Spleen (tissue), 11 donors: ENCODE data around the gene PEX11B. TPM values are rescaled to one million over a fixed set of nuclear protein-coding genes. Genes with fewer than 3 reads are reported as not detected.

Source experiments
- DNase-seq: peaks from one replicate; pipeline ENCODE4 v3.0.0-alpha.2; 2020
- H3K27ac ChIP-seq, 8 donors: fragments of 200-600 bp; sonication (generic) in 7 of 8; 1 replicate in 4 of 8; 2 replicates in 4 of 8; pipeline versions ENCODE4 v1.5.0 to v1.8.0; 2016 to 2021; ENCODE audit warnings: inconsistent platforms in 4 of 8, mild to moderate bottlenecking in 4 of 8, moderate library complexity in 1 of 8
- H3K27me3 ChIP-seq, 7 donors: fragments of 200-600 bp; sonication (generic) in 6 of 7; replicated peaks in 1 of 7; 1 replicate in 4 of 7; 2 replicates in 3 of 7; pipeline versions ENCODE4 v1.5.0 to v1.8.0; 2016 to 2021; ENCODE audit warnings: inconsistent platforms in 3 of 7, mild to moderate bottlenecking in 1 of 7
- H3K36me3 ChIP-seq, 6 donors: fragments of 200-600 bp; sonication (generic) in 5 of 6; 1 replicate in 4 of 6; 2 replicates in 2 of 6; pipeline versions ENCODE4 v1.5.0 to v1.8.0; 2016 to 2021; ENCODE audit warnings: inconsistent platforms in 2 of 6
- H3K4me1 ChIP-seq, 6 donors: fragments of 200-600 bp; sonication (generic) in 5 of 6; 1 replicate in 3 of 6; 2 replicates in 3 of 6; pipeline versions ENCODE4 v1.5.0 to v1.8.0; 2016 to 2021; ENCODE audit warnings: inconsistent platforms in 3 of 6
- H3K4me3 ChIP-seq, 8 donors: fragments of 200-600 bp; sonication (generic) in 7 of 8; 1 replicate in 4 of 8; 2 replicates in 4 of 8; pipeline versions ENCODE4 v1.5.0 to v1.8.0; 2016 to 2021; ENCODE audit warnings: inconsistent platforms in 4 of 8, mild to moderate bottlenecking in 4 of 8, moderate library complexity in 2 of 8
- H3K9me3 ChIP-seq, 8 donors: fragments of 200-600 bp; sonication (generic) in 7 of 8; 1 replicate in 4 of 8; 2 replicates in 4 of 8; pipeline versions ENCODE4 v1.5.0 to v1.8.0; 2016 to 2021; ENCODE audit warnings: inconsistent platforms in 4 of 8
- CTCF ChIP-seq, 11 experiments: fragments of 200-600 bp in 7 of 11; fragments of 450-650 bp in 4 of 11; sonication (generic) in 4 of 11; IDR thresholded peaks in 8 of 11; conservative IDR thresholded peaks in 3 of 11; 1 replicate in 7 of 11; 2 replicates in 4 of 11; pipeline versions ENCODE4 v1.4.0 to v1.8.0; 2016 to 2021; ENCODE audit warnings: antibody characterized with exemption in 11 of 11, inconsistent platforms in 4 of 11, mild to moderate bottlenecking in 1 of 11
- POLR2A ChIP-seq, 3 donors: fragments of 450-650 bp; IDR thresholded peaks; one replicate each; pipeline ENCODE4 v1.5.1; 2017; ENCODE audit warnings: antibody characterized with exemption in 3 of 3, mild to moderate bottlenecking in 1 of 3
- POLR2AphosphoS5 ChIP-seq, 3 donors: sonication (generic); formaldehyde crosslinking; IDR thresholded peaks; one replicate each; pipeline ENCODE4 v1.5.1; 2017; ENCODE audit warnings: antibody characterized with exemption in 3 of 3
- WGBS, 5 donors: extraction: QIAGEN DNeasy Blood & Tissue Kit in 3 of 5; methylation state at CpG; one replicate each; pipeline versions ENCODE4 v1.1.5 to v1.1.7; 2013 to 2018; 5-methylcytosine and 5-hydroxymethylcytosine counted together
- intact Hi-C: fragments of 100-400 bp; cut with DNase I; formaldehyde crosslinking; loops from one replicate; pipeline ENCODE4 v1.15.0; 2023; ENCODE audit warnings: low total_unique reads
- polyA plus RNA-seq, 3 donors: library from polyadenylated mRNA; stranded (reverse); fragments of 200-250 nt; gene quantifications; one replicate each; pipeline ENCODE4 v1.2.1, GENCODE V29; 2013
- total RNA-seq, 7 donors: library from RNA; depleted of rRNA in 3 of 7; stranded (reverse); fragments of >200 nt in 3 of 7; fragmentation: NEBNext Ultra II Directional in 4 of 7; extraction: Animal tissue kit (Norgen Biotek cat#: 25700) in 4 of 7; gene quantifications; one replicate each; pipeline versions ENCODE4 v1.1.0 to v1.2.1, GENCODE V29; 2016 to 2021
- donor health status: healthy with polysubstance abuse.
- donor health status: DM: no; HTN: no; CAD: no; lungs with moderate emphysema.
- donor health status: DM: no; HTN: no; CAD: no.
- donor health status: Bipolar disorder and iron deficiency.
- donor health status: healthy.
- donor health status: DM: no; HTN: no; CAD: no.
- donor health status: DM: yes; HTN: yes; CAD: no.

Gene PEX11B
- total and polyA plus RNA-seq, 10 donors = 20.3 to 35.4 (median 27.4) TPM

DNA sequence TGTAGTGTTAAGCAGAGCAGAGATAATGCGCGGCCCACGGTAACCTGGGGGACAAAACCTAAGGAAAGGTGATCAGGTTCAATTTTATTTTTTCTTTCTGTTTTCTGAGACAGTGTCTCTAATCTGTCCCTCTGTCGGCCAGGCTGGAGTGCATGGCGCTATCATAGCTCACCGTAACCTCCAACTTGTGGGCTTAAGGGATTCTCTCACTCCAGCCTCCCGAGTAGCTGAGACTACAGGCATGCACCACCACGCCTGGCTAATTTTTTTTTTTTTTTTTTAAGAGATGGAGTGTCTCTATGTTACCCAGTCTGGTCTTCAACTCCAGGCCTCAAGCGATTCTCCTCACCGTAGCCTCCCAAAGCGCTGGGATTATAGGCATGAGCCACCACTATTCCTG is 32.1 kb downstream of the PEX11B start:
- 46 to 53% (median 51%) methylated on average over 11 of the region's 11 CpGs for WGBS, 5 donors

DNA sequence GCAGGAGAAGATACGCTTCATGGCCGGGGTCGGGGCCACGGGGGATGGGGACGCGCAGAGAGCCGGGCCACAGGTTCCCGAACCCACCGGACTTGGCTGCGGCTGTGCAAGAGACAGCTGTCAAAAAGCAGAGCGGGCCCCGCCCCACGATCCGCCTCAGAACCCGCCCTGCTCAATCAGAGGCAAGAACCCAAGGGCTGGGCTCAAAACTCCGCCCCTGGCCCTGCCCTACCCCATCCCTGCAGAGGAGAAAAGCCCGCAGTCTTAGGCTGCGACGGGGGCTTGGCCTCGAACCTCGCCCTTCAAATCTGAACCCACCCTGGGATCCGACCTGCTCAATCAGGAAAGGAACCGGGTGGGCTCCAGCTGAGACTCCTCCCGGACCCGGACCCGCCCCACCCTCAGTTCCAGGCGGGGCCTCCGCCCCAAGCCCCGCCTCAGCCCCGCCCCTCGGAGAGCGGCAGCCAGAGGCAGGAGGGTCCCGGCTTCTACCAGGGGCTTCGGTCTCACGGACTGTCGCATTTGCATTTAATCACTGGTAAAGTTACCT is 32.7 kb downstream of the PEX11B start, which contains the start of gene ANKRD35:
Gene ANKRD35 (minus strand): TSS at position 129 of the 550 bp plus-strand sequence. CDS start 108 bp downstream, at position 21.
- Histone ChIP-seq H3K9me3 (no peaks in the 10 kb centered on the region), H3K27ac (peak within 1 kb of the TSS in 3 of 8 donors; percentile 36 to 81 (median 58)), H3K27me3 (peaks cover 0 to 24% (median 0%) of the 10 kb centered on the region in 7 donors), H3K4me3 (peak within 1 kb of the TSS; percentile 59 to 87 (median 84)), H3K4me1 (peaks cover 0 to 27% (median 15%) of the 10 kb centered on the region in 6 donors), H3K36me3 (no peaks in the 10 kb centered on the region)
- TF ChIP-seq POLR2AphosphoS5 (IDR thresholded peaks at IDR 0.05) (peak in 2 of 3 donors; percentile 37 to 49), POLR2A (IDR thresholded peaks at IDR 0.05) (no peak), CTCF (IDR thresholded peaks at IDR 0.05 in 8 of 11, conservative IDR thresholded peaks at IDR 0.05 in 3 of 11) (no peak)
- DNase-seq = peak; percentile 98
- 1 to 4% (median 1%) methylated on average over 33 to 36 of the region's 36 CpGs for WGBS, 5 donors
- intact Hi-C loops = no loop called here

More for the DNA sequence above, 32.1 kb downstream of the PEX11B start:
- Histone ChIP-seq H3K9me3 (no peaks in the 10 kb centered on the region), H3K27me3 (peaks cover 0 to 24% (median 0%) of the 10 kb centered on the region in 7 donors), H3K27ac (peak overlapping the region in 1 of 8 donors; percentile 81), H3K4me3 (peak overlapping the region in 7 of 8 donors; percentile 59 to 87 (median 84)), H3K36me3 (no peaks in the 10 kb centered on the region), H3K4me1 (peaks cover 3 to 32% (median 19%) of the 10 kb centered on the region in 6 donors)
- intact Hi-C loops = no loop called here
- no peak for DNase-seq
- TF ChIP-seq POLR2A (IDR thresholded peaks at IDR 0.05) (no peak), POLR2AphosphoS5 (IDR thresholded peaks at IDR 0.05) (no peak), CTCF (IDR thresholded peaks at IDR 0.05 in 8 of 11, conservative IDR thresholded peaks at IDR 0.05 in 3 of 11) (no peak)

DNA sequence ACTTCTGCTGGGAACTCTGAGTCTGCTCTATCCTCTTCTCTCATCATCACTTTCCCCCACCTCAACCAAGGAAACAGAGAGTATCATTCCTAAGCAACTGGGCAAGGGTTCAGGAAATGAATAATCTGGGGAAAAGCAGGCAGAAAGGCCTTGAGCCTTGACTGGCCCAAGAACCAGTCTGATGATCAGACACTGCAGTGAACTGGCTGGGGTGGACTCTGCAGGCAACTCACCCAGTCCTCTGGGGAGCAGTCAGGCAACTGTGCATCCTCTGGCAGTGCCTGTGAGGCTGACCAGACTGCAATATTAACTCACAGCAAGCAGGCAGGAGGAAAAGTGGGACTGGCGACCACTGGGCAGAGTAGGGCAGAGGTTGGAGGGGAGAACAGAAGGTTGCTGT is 33.8 kb downstream of the PEX11B start:
- Histone ChIP-seq H3K4me3 (no peak overlapping the region), H3K4me1 (peaks cover 0 to 27% (median 15%) of the 10 kb centered on the region in 6 donors), H3K9me3 (no peaks in the 10 kb centered on the region), H3K36me3 (no peaks in the 10 kb centered on the region), H3K27me3 (peaks cover 0 to 24% (median 0%) of the 10 kb centered on the region in 7 donors), H3K27ac (no peak overlapping the region)
- TF ChIP-seq POLR2A (IDR thresholded peaks at IDR 0.05) = no peak
- no peak for TF ChIP-seq POLR2AphosphoS5 (IDR thresholded peaks at IDR 0.05)
- TF ChIP-seq CTCF (IDR thresholded peaks at IDR 0.05 in 8 of 11, conservative IDR thresholded peaks at IDR 0.05 in 3 of 11) = no peak
- 75 to 96% (median 81%) methylated on average over 1 of the region's 1 CpG for WGBS, 5 donors
- DNase-seq = no peak
- intact Hi-C loops = no loop called here

DNA sequence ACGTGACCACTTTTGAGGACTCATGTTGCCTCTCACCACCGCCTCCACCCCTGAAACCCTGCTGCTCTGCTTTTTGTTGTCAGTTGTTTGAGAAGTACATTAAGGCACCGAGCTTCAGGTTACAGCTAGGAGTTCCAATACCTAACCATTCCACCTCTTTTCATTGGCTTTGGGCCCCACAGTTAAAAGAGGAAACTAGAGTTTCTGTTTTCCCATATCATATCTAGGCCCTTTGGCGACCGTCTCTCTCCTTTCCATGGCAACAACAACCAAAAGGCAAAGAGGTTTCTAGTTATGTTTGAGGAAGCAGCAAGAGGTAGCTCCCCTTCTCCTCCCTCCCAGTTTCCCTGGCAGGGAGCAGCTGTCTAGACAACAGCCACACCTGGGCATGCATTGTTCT is 38.7 kb downstream of the PEX11B start:
- Histone ChIP-seq H3K36me3 (no peaks in the 10 kb centered on the region), H3K27ac (no peak overlapping the region), H3K27me3 (peaks cover 0 to 23% (median 0%) of the 10 kb centered on the region in 7 donors), H3K9me3 (no peaks in the 10 kb centered on the region), H3K4me3 (no peak overlapping the region), H3K4me1 (peaks cover 0 to 3% (median 0%) of the 10 kb centered on the region in 6 donors)
- intact Hi-C loops = no loop called here
- DNase-seq = no peak
- WGBS, 5 donors = 53 to 63% (median 60%) methylated on average over 5 of the region's 5 CpGs
- no peak for TF ChIP-seq POLR2A (IDR thresholded peaks at IDR 0.05)
- no peak for TF ChIP-seq CTCF (IDR thresholded peaks at IDR 0.05 in 8 of 11, conservative IDR thresholded peaks at IDR 0.05 in 3 of 11)
- TF ChIP-seq POLR2AphosphoS5 (IDR thresholded peaks at IDR 0.05) = no peak
